ENCODE results near the gene MED25.

The MED25 gene

DNA sequence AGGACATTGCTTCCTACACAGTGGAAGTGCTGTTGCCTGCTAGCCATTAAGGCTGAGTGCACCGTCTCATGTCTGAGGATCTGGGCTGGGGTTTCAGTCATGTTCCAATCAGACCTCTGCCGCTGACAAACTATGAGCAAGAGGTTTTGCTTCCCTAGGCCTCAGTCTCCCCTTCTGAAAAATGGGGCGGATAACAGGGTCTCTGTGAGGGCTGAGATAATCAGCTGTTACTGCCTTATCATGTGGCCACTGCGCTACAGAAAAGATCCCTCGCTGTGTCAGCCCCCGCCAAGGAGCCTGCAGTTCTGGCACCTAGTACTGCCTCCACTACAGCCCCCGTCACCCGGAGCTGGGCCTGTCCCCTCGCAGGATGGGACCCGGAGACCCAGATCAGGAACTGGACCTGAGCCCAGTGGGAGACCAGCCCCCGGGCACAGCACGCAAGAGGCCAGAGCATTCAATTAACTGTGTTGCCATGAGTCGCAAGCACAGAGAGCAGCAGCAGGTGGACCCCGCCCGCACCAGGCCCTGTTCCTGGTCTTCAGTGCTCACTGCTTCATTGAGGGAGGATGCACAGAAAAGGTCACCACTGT, 52.3 kb downstream of the MED25 start:
- no peak for ATAC-seq
- TF ChIP-seq SNAI2 (CRISPR knock-in tag; IDR thresholded peaks at IDR 0.05) (no peak), OSR1 (CRISPR knock-in tag; IDR thresholded peaks at IDR 0.05) (no peak), CSRNP3 (CRISPR knock-in tag; IDR thresholded peaks at IDR 0.05) (no peak), TOX (CRISPR knock-in tag; IDR thresholded peaks at IDR 0.05; ENCODE audit: borderline replicate concordance) (no peak), ZNF8 (CRISPR knock-in tag; IDR thresholded peaks at IDR 0.05) (no peak), ARNTL (CRISPR knock-in tag; IDR thresholded peaks at IDR 0.05; ENCODE audit: borderline replicate concordance, low read depth) (no peak), ZNF565 (CRISPR knock-in tag; conservative IDR thresholded peaks at IDR 0.05; ENCODE audit: low read depth) (no peak), ZFP30 (CRISPR knock-in tag; IDR thresholded peaks at IDR 0.05) (no peak), PATZ1 (CRISPR knock-in tag; IDR thresholded peaks at IDR 0.05; ENCODE audit: borderline replicate concordance) (no peak), ZNF70 (CRISPR knock-in tag; IDR thresholded peaks at IDR 0.05) (no peak), POU6F1 (CRISPR knock-in tag; IDR thresholded peaks at IDR 0.05; ENCODE audit: borderline replicate concordance, low read depth) (no peak), ZFP3 (CRISPR knock-in tag; IDR thresholded peaks at IDR 0.05) (no peak)
- TF ChIP-seq, protein P1, sequence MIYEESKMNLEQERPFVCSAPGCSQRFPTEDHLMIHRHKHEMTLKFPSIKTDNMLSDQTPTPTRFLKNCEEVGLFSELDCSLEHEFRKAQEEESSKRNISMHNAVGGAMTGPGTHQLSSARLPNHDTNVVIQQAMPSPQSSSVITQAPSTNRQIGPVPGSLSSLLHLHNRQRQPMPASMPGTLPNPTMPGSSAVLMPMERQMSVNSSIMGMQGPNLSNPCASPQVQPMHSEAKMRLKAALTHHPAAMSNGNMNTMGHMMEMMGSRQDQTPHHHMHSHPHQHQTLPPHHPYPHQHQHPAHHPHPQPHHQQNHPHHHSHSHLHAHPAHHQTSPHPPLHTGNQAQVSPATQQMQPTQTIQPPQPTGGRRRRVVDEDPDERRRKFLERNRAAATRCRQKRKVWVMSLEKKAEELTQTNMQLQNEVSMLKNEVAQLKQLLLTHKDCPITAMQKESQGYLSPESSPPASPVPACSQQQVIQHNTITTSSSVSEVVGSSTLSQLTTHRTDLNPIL (CRISPR knock-in tag; IDR thresholded peaks at IDR 0.05; ENCODE audit: low read depth) = no peak

GRCh38 chr19:49871349-49871985, 53.4 kb downstream of the MED25 start:
- ATAC-seq = no peak
- TF ChIP-seq TOX (CRISPR knock-in tag; IDR thresholded peaks at IDR 0.05; ENCODE audit: borderline replicate concordance) = no peak
- TF ChIP-seq GLIS3 (CRISPR knock-in tag; IDR thresholded peaks at IDR 0.05) = no peak
- TF ChIP-seq ZC3H10 (CRISPR knock-in tag; IDR thresholded peaks at IDR 0.05) = no peak
- TF ChIP-seq, protein P1 (CRISPR knock-in tag; IDR thresholded peaks at IDR 0.05; ENCODE audit: low read depth) = no peak
- TF ChIP-seq, protein P2, sequence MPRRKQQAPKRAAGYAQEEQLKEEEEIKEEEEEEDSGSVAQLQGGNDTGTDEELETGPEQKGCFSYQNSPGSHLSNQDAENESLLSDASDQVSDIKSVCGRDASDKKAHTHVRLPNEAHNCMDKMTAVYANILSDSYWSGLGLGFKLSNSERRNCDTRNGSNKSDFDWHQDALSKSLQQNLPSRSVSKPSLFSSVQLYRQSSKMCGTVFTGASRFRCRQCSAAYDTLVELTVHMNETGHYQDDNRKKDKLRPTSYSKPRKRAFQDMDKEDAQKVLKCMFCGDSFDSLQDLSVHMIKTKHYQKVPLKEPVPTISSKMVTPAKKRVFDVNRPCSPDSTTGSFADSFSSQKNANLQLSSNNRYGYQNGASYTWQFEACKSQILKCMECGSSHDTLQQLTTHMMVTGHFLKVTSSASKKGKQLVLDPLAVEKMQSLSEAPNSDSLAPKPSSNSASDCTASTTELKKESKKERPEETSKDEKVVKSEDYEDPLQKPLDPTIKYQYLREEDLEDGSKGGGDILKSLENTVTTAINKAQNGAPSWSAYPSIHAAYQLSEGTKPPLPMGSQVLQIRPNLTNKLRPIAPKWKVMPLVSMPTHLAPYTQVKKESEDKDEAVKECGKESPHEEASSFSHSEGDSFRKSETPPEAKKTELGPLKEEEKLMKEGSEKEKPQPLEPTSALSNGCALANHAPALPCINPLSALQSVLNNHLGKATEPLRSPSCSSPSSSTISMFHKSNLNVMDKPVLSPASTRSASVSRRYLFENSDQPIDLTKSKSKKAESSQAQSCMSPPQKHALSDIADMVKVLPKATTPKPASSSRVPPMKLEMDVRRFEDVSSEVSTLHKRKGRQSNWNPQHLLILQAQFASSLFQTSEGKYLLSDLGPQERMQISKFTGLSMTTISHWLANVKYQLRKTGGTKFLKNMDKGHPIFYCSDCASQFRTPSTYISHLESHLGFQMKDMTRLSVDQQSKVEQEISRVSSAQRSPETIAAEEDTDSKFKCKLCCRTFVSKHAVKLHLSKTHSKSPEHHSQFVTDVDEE (CRISPR knock-in tag; IDR thresholded peaks at IDR 0.05) = no peak
- no peak for TF ChIP-seq ESRRG (CRISPR knock-in tag; IDR thresholded peaks at IDR 0.05)
- TF ChIP-seq OSR1 (CRISPR knock-in tag; IDR thresholded peaks at IDR 0.05) = no peak
- TF ChIP-seq ZNF70 (CRISPR knock-in tag; IDR thresholded peaks at IDR 0.05) = no peak
- no peak for TF ChIP-seq ISL1 (CRISPR knock-in tag; IDR thresholded peaks at IDR 0.05)
- no peak for TF ChIP-seq ZFP3 (CRISPR knock-in tag; IDR thresholded peaks at IDR 0.05)
- TF ChIP-seq BACH2 (CRISPR knock-in tag; IDR thresholded peaks at IDR 0.05; ENCODE audit: borderline replicate concordance) = no peak
- TF ChIP-seq ZNF8 (CRISPR knock-in tag; IDR thresholded peaks at IDR 0.05) = no peak
- no peak for TF ChIP-seq CSDC2 (CRISPR knock-in tag; IDR thresholded peaks at IDR 0.05)
